GM18517 (cell line): ENCODE results near the gene ARHGAP28.

Source experiments
- ATAC-seq: cut with Tn5 transposase; IDR thresholded peaks from one replicate; pipeline ENCODE4 v1.9.1; 2021; ENCODE audit warnings: mild to moderate bottlenecking, moderate library complexity; ENCODE audit not compliant: unreplicated experiment

The ARHGAP28 gene, protein sequence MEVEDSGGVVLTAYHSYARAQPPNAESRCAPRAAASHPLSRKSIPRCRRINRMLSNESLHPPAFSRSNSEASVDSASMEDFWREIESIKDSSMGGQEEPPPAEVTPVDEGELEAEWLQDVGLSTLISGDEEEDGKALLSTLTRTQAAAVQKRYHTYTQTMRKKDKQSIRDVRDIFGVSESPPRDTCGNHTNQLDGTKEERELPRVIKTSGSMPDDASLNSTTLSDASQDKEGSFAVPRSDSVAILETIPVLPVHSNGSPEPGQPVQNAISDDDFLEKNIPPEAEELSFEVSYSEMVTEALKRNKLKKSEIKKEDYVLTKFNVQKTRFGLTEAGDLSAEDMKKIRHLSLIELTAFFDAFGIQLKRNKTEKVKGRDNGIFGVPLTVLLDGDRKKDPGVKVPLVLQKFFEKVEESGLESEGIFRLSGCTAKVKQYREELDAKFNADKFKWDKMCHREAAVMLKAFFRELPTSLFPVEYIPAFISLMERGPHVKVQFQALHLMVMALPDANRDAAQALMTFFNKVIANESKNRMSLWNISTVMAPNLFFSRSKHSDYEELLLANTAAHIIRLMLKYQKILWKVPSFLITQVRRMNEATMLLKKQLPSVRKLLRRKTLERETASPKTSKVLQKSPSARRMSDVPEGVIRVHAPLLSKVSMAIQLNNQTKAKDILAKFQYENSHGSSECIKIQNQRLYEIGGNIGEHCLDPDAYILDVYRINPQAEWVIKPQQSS

DNA sequence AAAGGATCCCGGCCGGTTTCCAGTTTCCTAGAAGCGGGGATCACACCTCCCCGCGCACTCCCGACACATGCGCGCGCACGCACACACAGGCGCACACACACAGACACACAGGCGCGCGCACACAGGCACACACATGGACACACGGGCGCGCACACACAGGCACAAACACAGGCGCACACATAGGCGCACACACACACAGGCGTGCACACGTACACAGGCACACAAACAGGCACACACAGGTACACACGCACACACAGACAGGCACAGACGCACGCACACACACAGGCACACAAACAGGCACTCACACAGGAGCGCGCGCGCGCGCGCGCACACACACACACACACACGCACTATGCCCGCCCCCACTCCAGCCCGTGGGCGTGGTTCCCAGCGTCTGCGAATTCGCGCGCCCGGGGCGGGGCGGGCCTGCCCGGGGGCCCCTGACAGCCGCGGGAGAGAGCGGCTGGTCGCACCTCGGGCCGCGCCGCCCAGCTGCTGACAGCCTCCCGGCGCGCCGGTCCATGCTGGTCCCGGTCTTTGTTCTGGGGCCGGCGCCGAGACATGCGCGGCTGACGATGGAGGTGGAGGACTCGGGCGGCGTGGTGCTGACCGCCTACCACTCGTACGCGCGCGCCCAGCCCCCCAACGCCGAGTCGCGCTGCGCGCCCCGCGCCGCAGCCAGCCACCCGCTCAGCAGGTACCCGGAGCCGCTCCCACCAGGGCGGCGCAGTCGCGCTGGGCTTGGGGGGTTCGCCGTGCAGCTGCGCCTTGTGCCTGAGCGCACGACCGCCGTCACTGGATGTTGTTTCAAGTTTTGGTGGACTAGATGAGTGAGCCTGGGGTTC is at the start of gene ARHGAP28:
TSS of gene ARHGAP28 (plus strand) at position 470 of the 845 bp plus-strand sequence. CDS start at position 576, 106 bp downstream.
- no peak for ATAC-seq

DNA sequence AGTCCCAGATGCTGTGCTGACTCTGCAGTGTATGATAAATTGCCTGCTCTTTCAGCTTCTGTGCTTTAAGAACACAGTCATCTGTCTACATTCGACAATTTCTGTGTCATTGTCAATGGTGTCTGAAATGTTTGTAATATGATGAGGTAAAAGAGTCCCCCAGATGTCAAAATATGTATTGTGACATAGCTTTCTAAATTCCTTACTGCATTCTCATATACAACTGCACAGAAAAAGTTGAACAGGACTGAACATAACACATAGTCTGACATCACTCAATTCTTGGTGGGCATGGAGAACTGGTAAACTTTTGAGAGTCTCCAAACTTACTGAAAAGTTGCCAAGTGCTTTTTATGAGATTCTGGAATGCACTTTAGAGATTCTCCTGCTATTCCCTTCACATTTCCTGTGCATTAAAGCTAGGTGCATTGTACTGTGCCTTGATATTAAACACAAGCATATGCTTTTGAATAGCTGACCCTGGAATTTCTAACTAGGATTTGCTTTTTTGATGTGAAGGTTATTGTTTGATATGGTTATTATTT is 48.1 kb upstream of the ARHGAP28 start:
- no peak for ATAC-seq

DNA sequence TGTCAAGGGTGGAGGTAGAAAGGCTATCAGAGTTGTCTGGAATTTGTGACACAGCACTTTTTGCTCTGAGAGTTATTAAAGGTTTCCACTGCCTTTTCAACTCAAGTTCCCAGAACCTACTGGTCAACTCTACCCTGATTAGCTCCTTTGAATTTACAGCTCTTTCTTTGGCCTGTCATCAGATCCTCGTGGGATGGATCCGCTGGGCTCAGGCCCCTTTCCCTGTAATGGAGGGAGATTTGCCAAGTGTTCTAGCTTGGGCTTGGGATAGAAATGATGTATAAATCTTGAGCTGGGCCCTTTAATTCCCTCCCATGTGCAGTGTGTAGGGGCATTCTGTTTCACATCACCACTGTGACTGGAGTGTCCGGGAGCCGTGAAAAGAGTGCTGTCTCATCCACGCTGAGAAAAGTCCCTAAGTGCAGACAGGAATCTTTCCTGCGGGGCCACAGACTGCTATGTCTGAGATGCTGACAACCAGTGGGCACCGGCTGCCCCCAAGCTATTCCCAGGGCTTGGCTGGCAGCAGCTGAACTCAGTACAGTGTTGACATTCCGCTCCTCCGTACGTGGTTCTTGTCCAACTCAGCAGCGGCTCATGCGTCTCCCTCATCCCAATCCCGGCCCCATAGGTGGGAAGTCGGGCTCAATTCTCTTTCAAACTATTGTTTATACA is 46.9 kb upstream of the ARHGAP28 start:
- no peak for ATAC-seq

DNA sequence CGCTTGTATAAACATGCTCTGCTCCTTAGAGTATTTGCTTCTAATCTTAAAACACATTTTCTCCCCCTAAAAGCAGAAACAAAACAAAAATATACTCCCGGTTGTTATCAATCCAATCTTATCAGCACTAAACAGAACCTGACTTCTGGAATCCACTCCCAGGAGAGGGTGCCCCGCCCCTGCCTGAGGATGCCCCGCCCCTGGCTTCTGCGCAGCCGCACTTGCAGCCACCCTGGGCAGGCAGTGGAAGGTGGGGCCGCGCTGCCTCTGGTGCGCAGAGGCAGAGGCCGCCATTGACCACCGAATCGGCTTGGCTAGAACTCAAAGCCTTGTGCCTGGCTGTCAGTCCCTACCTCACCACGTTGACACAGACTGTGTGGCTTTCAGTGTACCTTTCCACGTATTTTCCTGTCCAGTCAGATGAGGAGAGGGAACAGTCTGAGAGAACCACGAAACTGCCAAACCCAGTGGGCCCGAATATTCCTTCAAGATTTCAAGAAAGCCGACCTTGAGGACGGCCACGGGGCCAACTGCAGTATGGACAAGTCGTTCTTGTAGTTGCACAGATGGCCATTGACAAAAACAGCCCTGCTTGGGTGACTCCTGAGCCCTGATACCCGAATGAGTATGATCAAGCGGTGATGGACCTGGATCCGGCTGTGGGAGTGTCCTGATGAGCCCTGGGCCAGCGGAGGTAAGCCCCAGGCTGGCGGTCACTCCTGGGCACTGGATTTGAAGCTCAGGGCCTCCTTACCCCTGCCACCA is 46.2 kb upstream of the ARHGAP28 start:
- ATAC-seq, result no peak

DNA sequence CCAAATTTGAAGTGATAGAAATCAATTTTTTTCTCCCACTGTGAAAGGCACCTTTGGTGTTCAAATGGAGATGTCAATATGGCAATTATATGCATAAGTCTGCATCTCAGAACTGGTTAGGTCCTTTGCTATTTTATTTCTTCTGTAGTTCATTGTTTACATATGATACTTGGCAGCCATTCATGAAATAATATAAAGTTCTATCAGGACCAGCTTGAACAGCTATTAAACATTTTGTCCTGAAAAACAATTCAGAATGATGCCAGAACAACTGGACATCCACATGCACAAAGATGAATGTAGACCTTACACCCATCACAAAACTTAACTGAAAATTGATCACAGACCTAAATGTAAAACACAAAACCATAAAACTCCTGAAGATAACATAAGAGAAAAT is 41.8 kb upstream of the ARHGAP28 start:
- no peak for ATAC-seq

DNA sequence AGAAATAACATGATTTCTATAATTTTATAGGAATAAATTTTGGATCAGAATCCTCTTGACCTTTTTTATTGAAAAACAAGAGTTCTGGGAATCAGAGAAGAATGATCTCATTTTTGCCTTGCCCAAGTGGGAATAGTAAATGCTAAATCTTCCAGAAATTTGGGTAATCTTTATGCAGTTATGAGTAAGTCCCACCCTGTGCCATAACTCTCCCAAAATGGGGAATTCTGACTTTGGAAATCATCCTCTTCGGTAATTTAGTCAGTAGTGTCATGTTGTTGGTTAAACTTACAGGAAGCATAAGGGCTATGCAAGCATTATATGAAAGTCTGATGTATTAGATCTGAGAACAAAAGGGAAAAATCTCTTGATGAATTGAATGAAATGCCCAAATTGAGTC is 20.6 kb upstream of the ARHGAP28 start:
- no peak for ATAC-seq

DNA sequence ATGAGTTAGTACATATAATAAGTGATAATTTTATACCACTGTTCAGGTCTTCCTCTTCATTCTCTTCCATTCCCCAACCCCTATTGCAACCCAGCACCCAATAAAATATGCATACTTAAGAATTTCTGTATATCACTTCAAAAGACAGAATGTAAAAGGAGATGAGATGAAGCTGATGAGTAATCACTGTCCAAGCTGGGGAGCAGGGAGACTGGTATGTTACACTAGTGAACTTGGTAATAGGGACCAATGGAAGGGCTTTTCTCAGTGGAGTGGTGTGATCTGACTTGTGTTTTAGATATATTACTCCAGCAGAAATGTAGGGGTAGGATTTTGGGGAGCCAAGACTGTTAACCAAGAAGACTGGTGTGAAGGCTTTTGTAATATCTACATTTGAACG is 18.0 kb upstream of the ARHGAP28 start:
- no peak for ATAC-seq

DNA sequence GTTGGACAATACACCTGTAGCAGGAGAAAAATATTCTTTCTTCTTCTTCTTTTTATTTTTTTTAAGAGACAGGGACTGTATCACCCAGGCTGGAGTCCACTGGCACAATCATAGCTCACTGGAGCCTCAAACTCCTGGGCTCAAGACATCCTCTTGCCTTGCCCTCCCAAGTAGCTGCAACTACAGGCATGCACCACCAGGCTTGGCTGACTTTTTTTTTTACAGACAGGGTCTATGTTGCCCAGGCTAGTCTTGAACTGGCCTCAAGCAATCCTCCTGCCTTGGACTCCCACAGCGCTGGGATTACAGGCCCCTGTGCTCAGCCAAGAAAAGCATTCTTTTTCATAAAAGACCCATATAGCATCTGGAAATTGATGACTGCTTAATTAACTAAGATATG is 17.1 kb upstream of the ARHGAP28 start:
- no peak for ATAC-seq

DNA sequence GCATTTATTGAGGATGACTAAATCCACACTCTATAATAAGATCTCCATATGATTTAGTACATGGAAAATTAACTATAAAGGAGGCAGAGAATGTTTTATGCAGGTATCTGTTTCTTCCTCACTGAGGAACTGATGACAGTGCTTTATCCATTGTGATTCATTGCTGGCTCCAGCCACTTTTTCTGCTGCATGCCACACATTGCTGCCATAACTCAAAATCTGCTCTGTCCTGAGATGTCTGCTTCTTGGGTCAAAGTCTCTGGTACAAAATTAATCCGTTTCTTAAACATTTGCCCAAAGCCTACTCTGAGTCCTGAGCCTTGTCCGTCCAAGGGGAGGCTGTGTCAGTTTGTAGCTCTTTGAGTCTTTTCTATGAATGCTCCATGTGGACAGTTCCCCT is 15.5 kb upstream of the ARHGAP28 start:
- ATAC-seq, result no peak

DNA sequence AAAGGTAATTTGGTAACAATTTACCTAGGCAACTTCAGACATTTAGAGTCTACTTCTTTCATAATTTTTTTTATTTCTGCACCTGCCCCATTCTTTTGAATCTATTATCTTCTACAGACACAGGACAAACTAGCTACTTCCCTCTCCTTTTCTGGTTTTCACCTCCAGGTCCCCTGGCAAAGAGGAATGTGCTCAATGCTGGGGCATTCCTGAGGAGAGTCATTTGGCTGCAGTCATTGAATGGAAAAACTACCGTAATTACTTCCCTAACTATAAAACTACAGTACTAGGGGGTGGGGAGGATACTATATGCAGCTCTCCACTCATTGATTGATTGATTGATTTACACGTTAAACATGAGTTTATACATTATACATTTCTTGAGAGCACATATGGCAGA is 11.2 kb upstream of the ARHGAP28 start:
- no peak for ATAC-seq

DNA sequence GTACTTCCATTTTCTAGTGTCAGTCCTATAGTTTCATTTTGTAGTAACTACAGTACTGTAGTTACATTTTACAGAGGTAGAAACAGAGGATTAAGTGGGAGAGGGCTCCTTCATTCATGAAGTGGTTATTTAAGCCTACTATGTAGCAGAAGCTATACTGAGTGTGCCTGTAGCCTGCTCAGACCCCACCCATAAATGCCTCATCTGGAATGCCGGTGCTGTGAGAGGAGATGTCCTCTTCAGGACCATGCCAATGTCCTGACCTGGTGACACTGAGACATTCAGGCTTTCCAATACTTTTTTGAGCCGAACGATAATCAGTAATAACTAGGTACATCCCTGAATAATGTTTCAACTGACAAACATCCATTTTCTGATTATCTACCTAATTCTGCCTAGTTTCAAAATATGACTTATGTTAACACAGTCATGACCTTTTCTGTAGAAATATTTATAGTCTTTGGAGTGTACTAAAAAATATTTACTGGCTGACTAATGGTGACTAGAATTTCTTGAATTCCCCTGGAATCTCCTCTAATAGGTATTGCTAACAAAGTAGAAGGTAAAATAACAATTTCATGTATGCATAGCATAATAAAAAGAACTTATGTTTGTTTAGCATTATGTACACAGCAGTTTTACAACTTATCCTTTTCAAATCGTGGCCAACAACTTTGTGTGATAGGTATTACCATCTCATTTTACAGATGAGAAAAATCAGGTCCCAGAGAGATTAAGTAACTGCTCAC is 10.2 kb upstream of the ARHGAP28 start:
- no peak for ATAC-seq

DNA sequence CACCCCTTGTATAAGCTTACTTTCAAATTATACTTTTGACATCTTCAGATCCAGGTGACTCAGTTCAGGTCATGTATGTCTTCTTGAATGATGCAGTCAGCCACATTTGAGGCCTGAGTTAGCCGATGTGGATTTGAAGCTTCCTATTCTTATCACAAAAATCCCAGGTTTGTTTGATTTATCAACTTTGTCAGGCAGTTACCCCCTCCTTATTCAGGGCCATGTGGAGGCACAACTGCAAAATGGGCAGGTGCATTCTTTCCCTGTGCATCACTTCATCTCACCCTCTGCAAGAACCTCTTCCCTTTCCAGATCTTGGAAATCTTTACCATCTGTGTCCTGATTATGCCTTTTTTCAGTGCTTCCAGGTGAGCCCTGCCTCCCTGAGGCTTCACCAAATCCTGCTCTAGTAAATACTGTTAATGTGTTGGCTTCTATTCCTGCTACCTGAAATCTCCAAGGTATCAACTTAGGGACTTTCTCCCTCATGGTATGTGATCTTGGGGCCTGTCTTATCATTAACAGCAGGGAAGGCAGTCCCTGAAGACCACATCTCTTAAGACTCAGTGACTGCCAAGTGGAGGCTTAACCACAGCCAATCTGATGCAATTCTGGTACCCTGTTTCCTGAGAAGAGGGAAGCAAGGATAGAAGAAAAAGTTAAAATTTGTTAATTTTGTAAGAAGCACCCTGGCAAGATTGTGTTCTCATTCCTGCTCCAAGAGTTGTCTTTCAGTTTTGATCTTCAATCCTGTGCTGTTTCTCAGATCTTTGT is 9.4 kb upstream of the ARHGAP28 start:
- ATAC-seq, result no peak

DNA sequence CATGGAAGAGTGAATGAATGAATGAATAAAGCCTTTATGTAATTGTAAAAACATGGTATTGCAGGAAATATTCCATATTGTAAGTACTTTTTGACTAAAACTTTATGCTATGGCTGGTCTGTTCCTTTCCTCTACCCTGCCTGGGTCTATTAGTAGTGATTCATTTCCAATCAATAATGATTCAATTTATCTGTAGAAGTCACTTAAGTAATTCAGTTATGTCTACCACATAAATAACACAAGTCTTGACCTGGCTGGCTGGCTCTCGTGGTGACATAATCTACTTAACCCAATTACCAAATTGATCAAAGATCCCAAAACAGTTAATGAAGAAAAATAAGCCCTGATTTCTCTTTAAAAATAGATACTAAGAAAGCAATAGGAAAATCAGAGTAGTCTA is 7.8 kb upstream of the ARHGAP28 start:
- no peak for ATAC-seq

DNA sequence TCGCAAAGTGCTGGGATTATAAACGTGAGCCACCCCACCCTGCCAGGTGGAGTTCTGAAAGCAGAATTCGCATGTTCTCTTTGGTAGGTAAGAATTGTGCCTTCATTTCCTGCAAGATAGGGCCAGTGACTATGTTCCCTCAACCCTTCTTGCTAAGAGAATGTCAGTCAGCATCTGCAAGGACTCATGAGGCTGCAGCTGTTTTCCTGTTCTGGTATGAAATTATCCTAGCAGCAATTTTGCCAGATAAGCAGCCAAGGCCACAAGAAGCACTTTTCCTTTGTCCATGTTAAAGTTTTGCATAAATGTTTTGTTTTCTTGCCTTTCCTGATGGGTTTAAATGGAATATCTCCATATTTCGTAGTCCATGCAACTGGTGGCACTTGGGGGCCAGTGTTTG is 6.8 kb upstream of the ARHGAP28 start:
- ATAC-seq, result no peak

DNA sequence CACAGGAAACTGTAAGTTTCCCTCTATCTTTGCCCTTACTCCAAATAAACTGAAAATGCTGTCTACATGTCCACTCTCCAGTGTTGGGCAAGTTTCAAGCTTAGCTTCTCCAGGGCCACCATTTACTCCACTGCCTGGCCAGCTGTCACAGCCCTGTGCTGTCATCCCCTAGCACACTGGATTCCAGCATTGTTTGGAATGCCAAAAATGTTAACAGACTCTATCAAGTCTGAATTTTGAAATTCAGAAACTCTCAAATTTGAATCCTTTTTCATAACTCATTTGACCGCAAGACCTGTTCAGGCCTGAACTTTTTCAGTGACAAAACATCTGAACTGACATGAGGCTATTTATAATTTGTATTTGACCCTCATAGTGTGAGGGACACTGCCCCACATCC is 5.2 kb upstream of the ARHGAP28 start:
- no peak for ATAC-seq

DNA sequence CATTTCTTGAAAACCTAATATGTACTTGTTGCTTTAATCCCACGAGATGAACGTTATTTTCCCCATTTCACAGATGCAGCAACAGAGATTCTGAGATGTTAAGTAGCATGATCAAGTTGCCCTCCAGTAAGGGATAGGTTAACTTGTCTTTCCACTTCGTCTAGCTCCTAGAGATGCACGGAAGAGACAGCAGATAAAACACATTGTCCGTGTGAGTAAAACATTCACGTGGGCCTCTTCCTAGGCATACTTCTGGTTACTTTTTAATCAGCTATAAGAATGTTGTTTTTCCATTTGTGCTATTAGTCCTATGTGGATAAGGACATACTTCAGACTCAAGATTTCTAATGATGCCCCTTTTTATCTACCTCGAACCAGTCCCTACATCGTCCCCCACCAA is 1.2 kb upstream of the ARHGAP28 start:
- no peak for ATAC-seq

DNA sequence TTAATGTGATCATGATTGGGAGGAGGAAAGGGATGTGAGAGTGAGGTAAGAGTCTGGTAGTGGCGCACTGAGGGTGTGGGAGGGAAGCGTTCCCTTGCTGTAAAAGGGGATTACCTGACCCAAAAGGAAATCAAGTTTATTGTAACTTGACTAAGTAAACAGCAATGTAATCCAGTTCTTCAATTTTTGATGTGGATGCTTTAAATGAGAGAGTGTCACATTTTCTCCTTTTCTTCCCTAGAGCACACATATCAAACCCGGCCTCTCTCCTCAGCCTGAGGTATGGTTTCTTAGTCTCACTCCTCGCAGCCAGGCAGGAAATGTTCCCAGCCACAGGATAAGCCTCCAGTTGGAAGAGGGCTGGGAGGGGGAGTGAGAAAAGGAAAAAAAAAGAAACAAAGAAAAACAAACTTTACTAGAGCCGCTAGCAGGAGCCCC is 688 bp upstream of the ARHGAP28 start:
- no peak for ATAC-seq
